HCT116 (cell line): Measurements from ENCODE around the gene TNFRSF9. TPM values are rescaled to one million over a fixed set of nuclear protein-coding genes. Genes with fewer than 3 reads are reported as not detected.

Source experiments
- ATAC-seq: fragments of 200-7000 bp; cut with Tn5 transposase; 2 replicates; pipeline ENCODE4 v1.9.1; 2020; ENCODE audit warnings: mild to moderate bottlenecking, moderate library complexity
- BruUV-seq: library from RNA; stranded (reverse); fragments of 400-500 nt; replicated peaks from 2 replicates; lab custom pipeline; 2021; lab: Mats Ljungman, UMichigan
- CTCF ChIA-PET: fragments of 300-600 bp; sonication (Branson Sonifier 250); formaldehyde crosslinking; loops from one replicate; lab custom pipeline; 2021; ENCODE audit warnings: antibody characterized with exemption; lab: Charles Lee
- POLR2A ChIA-PET: fragments of 300-600, 350-600 bp; sonication (Branson Sonifier 250); formaldehyde crosslinking; loops from one replicate; lab custom pipeline; 2021; ENCODE audit warnings: antibody characterized with exemption; lab: Charles Lee
- RAD21 ChIA-PET, 2 experiments: fragments of 300-600 bp; sonication (Branson Sonifier 250); formaldehyde crosslinking; loops; one replicate each; lab custom pipeline; 2023; ENCODE audit warnings: low total read pairs in 2 of 2; ENCODE audit not compliant: uncharacterized antibody in 2 of 2, unreplicated experiment in 2 of 2, low non-redundant PET in 1 of 2; lab: Charles Lee
- DNase-seq: peaks from one replicate; pipeline ENCODE4 v3.0.0-alpha.2; 2010; ENCODE audit warnings: low read depth, low spot score
- H2AFZ ChIP-seq: fragments of 200-600 bp; shearing (Covaris generic), sonication (generic); 2 replicates; pipeline ENCODE4 v1.6.1; 2017; ENCODE audit warnings: low read depth, mixed run types, mixed read lengths, antibody characterized with exemption, low read length; ENCODE audit not compliant: poor library complexity, severe bottlenecking
- H3K27ac ChIP-seq: 2 replicates; pipeline ENCODE4 v1.5.1; 2012; ENCODE audit warnings: low read depth, low read length
- H3K27me3 ChIP-seq: fragments of 200-600 bp; sonication (generic); 2 replicates; pipeline ENCODE4 v1.6.1; 2016; ENCODE audit warnings: mixed run types, low read length, mixed read lengths; ENCODE audit not compliant: insufficient read depth
- H3K36me3 ChIP-seq, 2 experiments: fragments of 200-500 bp in 1 of 2; fragments of 200-600 bp in 1 of 2; sonication (Bioruptor generic) in 1 of 2; sonication (generic) in 1 of 2; 2 replicates each; pipeline versions ENCODE4 v1.5.1 to v1.6.1; 2014 to 2016; ENCODE audit warnings: low read length in 2 of 2, inconsistent platforms in 1 of 2, mixed read lengths in 1 of 2, mixed run types in 1 of 2; ENCODE audit not compliant: insufficient read depth in 2 of 2, control insufficient read depth in 1 of 2
- H3K4me1 ChIP-seq, 2 experiments: fragments of 200-600 bp in 1 of 2; sonication (generic) in 1 of 2; 2 replicates each; pipeline versions ENCODE4 v1.5.1 to v1.6.1; 2012 to 2017; ENCODE audit warnings: low read length in 2 of 2, inconsistent platforms in 1 of 2, mild to moderate bottlenecking in 1 of 2, mixed read lengths in 1 of 2, mixed run types in 1 of 2, moderate library complexity in 1 of 2; ENCODE audit not compliant: insufficient read depth in 2 of 2, control insufficient read depth in 1 of 2
- H3K4me2 ChIP-seq: fragments of 200-600 bp; sonication (generic); 2 replicates; pipeline ENCODE4 v1.6.1; 2017; ENCODE audit warnings: mixed run types, low read length, mixed read lengths
- H3K4me3 ChIP-seq, 2 experiments: fragments of 200-600 bp in 1 of 2; sonication (generic) in 1 of 2; replicated peaks in 1 of 2; 2 replicates each; pipeline ENCODE4 v1.5.1; 2011 to 2016; ENCODE audit warnings: low read length in 2 of 2, control low read depth in 1 of 2, low read depth in 1 of 2, mild to moderate bottlenecking in 1 of 2, mixed read lengths in 1 of 2, mixed run types in 1 of 2
- H3K79me2 ChIP-seq: fragments of 200-600 bp; sonication (generic); 2 replicates; pipeline ENCODE4 v1.6.1; 2017; ENCODE audit warnings: mild to moderate bottlenecking, mixed run types, low read length, moderate library complexity, mixed read lengths; ENCODE audit not compliant: insufficient read depth
- H3K9ac ChIP-seq: fragments of 200-600 bp; sonication (generic); 2 replicates; pipeline ENCODE4 v1.6.1; 2016; ENCODE audit warnings: low read length, mixed read lengths
- H3K9me2 ChIP-seq: fragments of 200-600 bp; sonication (generic), shearing (Covaris generic); 2 replicates; pipeline ENCODE4 v1.6.1; 2017; ENCODE audit warnings: mixed run types, mild to moderate bottlenecking, moderate library complexity; ENCODE audit not compliant: insufficient read depth
- H3K9me3 ChIP-seq, 2 experiments: fragments of 200-500 bp in 1 of 2; fragments of 200-600 bp in 1 of 2; sonication (Bioruptor generic) in 1 of 2; sonication (generic) in 1 of 2; 2 replicates each; pipeline ENCODE4 v1.6.1; 2014 to 2017; ENCODE audit warnings: low read length in 2 of 2, mixed read lengths in 2 of 2, inconsistent platforms in 1 of 2, low read depth in 1 of 2, mild to moderate bottlenecking in 1 of 2, mixed run types in 1 of 2, moderate library complexity in 1 of 2; ENCODE audit not compliant: control insufficient read depth in 1 of 2, insufficient read depth in 1 of 2
- H4K20me1 ChIP-seq: fragments of 200-600 bp; sonication (generic), shearing (Covaris generic); 2 replicates; pipeline ENCODE4 v1.6.1; 2017; ENCODE audit warnings: mixed run types, mild to moderate bottlenecking, moderate library complexity; ENCODE audit not compliant: insufficient read depth
- CEBPB ChIP-seq: IDR thresholded peaks from 2 replicates; pipeline ENCODE4 v1.6.1; 2012; ENCODE audit warnings: low read depth
- EGR1 ChIP-seq: IDR thresholded peaks from 2 replicates; pipeline ENCODE4 v1.6.1; 2012; ENCODE audit warnings: low read depth
- EZH2phosphoT487 ChIP-seq: fragments of 200-600 bp; IDR thresholded peaks from 2 replicates; pipeline ENCODE4 v1.6.1; 2018; ENCODE audit warnings: antibody characterized with exemption, borderline replicate concordance
- FOSL1 ChIP-seq: IDR thresholded peaks from 2 replicates; pipeline ENCODE4 v1.6.1; 2012; ENCODE audit warnings: low read depth
- POLR2AphosphoS5 ChIP-seq: IDR thresholded peaks from 2 replicates; pipeline ENCODE4 v1.6.1; 2011; ENCODE audit warnings: mild to moderate bottlenecking, low read depth, low read length, moderate library complexity
- RAD21 ChIP-seq: IDR thresholded peaks from 2 replicates; pipeline ENCODE4 v1.6.1; 2012; ENCODE audit warnings: low read depth, mild to moderate bottlenecking
- SIN3A ChIP-seq: IDR thresholded peaks from 2 replicates; pipeline ENCODE4 v1.6.1; 2012; ENCODE audit warnings: low read depth
- SRF ChIP-seq: IDR thresholded peaks from 2 replicates; pipeline ENCODE4 v1.6.1; 2012; ENCODE audit warnings: low read depth
- TCF7L2 ChIP-seq: IDR thresholded peaks from 2 replicates; pipeline ENCODE4 v1.7.0; 2011; ENCODE audit warnings: borderline replicate concordance, inconsistent platforms; ENCODE audit not compliant: insufficient read depth, insufficient read length; ENCODE audit errors: extremely low read depth
- ZNF274 ChIP-seq: fragments of 200-500 bp; sonication (Bioruptor generic); IDR thresholded peaks from 2 replicates; pipeline ENCODE4 v1.6.1; 2014; ENCODE audit warnings: mild to moderate bottlenecking, low read depth, low read length, inconsistent platforms
- intact Hi-C: fragments of 100-400 bp; cut with micrococcal nuclease; formaldehyde crosslinking; loops from 2 replicates; pipeline ENCODE4 v1.10.0; 2022
- total RNA-seq: library from RNA; stranded (reverse); gene quantifications from one replicate; pipeline ENCODE4 v1.2.1, GENCODE V29; 2021; ENCODE audit not compliant: unreplicated experiment
- TF ChIP-seq, protein P1 (sequence below): IDR thresholded peaks from 2 replicates; pipeline ENCODE4 v1.6.1; 2012
- TF ChIP-seq, protein P2 (sequence below), 3 experiments: fragments of 200-600 bp in 1 of 3; sonication (generic) in 1 of 3; IDR thresholded peaks in 2 of 3; conservative IDR thresholded peaks in 1 of 3; 2 replicates each; pipeline ENCODE4 v1.5.1; 2012 to 2017; ENCODE audit warnings: low read depth in 2 of 3, low read length in 2 of 3, antibody characterized with exemption in 1 of 3, borderline replicate concordance in 1 of 3, control low read depth in 1 of 3, mild to moderate bottlenecking in 1 of 3, mixed read lengths in 1 of 3, mixed run types in 1 of 3, moderate library complexity in 1 of 3; ENCODE audit not compliant: insufficient read depth in 1 of 3

The TNFRSF9 gene
- total RNA-seq, 1 experiment from 2014 or later: 0.20 TPM

DNA sequence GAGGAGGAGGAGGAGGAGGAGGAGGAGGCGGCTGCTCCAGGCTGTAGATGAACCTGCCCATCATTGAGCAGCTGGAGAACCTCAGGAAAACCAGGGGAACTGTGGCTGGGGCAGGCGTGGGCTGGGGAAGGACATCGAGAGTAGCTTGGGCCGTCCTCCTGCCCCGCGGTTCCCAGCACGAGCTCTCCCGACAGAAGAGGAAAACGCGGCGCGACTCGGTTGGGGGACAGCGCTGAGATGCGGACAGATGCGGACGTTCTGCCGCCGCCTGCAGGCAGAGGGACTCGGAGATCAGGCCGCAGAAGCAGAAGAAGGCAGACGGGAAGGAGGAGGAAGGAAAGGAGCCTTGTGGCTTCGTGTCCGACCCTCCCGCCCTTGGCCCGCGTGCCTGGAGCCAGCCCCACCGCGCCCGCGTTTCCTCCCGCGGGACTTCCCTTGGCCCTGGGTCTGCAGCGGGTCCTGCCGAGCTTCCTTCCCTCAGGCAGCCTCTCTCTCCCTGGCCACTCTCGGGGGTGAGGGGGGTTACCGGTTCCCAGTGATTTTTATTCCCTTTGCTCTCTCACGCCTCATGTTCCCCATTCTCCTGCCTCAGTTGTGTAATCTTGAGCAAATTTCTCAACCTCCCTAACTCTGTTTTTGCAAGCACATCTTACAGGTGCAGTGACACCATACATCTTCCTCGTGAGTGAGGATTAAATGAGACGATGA lies 1.7 kb upstream of the TNFRSF9 start:
- H3K27me3 ChIP-seq: no peaks in the 10 kb centered on the region; the same call in 1 of the 2 replicates
- H2AFZ ChIP-seq: peak overlapping the region; percentile 47
- intact Hi-C loops: loop anchor here (10.0 kb wide), 1 partner anchor 278 kb away; no protein-coding TSS in a partner anchor
- no peak for DNase-seq
- H3K4me1 ChIP-seq: peaks cover 0 to 30% of the 10 kb centered on the region in 2 experiments; a peak in 2 of 4 replicates
- peak overlapping the region; percentile 36 for H3K4me2 ChIP-seq
- ChIA-PET CTCF (interaction anchor here (1.1 to 1.2 kb wide), 2 partner anchors 33 to 275 kb away, joined by 3 read pairs; no protein-coding TSS in a partner anchor), POLR2A (no interaction called here)
- H3K79me2 ChIP-seq: no peaks in the 10 kb centered on the region
- no peaks in the 10 kb centered on the region for H4K20me1 ChIP-seq
- BruUV-seq: no TSS peak
- no peaks in the 10 kb centered on the region for H3K9me2 ChIP-seq
- no peaks in the 10 kb centered on the region for H3K9me3 ChIP-seq
- no peaks in the 10 kb centered on the region for H3K36me3 ChIP-seq
- H3K27ac ChIP-seq: no peak overlapping the region
- TF ChIP-seq, protein P1, sequence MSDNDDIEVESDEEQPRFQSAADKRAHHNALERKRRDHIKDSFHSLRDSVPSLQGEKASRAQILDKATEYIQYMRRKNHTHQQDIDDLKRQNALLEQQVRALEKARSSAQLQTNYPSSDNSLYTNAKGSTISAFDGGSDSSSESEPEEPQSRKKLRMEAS: peak; percentile 82
- no peak for TF ChIP-seq ZNF274
- TF ChIP-seq RAD21: peak; percentile 14; the same call in 1 of the 2 replicates
- TF ChIP-seq, protein P2, sequence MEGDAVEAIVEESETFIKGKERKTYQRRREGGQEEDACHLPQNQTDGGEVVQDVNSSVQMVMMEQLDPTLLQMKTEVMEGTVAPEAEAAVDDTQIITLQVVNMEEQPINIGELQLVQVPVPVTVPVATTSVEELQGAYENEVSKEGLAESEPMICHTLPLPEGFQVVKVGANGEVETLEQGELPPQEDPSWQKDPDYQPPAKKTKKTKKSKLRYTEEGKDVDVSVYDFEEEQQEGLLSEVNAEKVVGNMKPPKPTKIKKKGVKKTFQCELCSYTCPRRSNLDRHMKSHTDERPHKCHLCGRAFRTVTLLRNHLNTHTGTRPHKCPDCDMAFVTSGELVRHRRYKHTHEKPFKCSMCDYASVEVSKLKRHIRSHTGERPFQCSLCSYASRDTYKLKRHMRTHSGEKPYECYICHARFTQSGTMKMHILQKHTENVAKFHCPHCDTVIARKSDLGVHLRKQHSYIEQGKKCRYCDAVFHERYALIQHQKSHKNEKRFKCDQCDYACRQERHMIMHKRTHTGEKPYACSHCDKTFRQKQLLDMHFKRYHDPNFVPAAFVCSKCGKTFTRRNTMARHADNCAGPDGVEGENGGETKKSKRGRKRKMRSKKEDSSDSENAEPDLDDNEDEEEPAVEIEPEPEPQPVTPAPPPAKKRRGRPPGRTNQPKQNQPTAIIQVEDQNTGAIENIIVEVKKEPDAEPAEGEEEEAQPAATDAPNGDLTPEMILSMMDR (IDR thresholded peaks at IDR 0.05 in 2 of 3, conservative IDR thresholded peaks at IDR 0.05 in 1 of 3; ENCODE audit: borderline replicate concordance in 1 of 3, insufficient read depth in 1 of 3, low read depth in 2 of 3, low read length in 2 of 3): 0 out of 6 replicates have a peak, but pooled peaks of 1 of the 3 experiments have one; percentile 11
- TF ChIP-seq, all 23 proteins: peak for 3
- RAD21 ChIA-PET: no interaction called here
- no peak overlapping the region for H3K9ac ChIP-seq
- ATAC-seq: peak; percentile 81
- peak overlapping the region in 1 of 2 experiments; percentile 17; a peak in 1 of 4 replicates for H3K4me3 ChIP-seq

DNA sequence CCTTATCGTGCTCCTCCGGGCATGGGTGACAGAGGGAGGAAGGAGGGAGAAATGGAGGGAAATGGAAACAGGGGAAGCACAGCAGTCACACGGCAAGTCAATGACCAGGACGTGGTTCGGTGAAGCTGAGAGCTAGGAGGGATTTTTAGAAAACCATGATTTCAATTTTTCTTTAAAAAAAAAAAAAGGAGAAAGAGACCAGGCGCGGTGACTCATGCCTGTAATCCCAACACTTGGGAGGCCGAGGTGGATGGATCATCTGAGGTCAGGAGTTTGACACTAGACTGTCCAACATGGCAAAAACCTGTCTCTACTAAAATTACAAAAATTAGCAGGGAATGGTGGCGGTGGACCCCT lies 776 bp upstream of the TNFRSF9 start:
- ChIA-PET CTCF (no interaction called here), RAD21 (no interaction called here), POLR2A (no interaction called here)
- H3K9me3 ChIP-seq: no peaks in the 10 kb centered on the region
- intact Hi-C loops: loop anchor here (10.0 kb wide), 1 partner anchor 277 kb away; no protein-coding TSS in a partner anchor
- no peak overlapping the region for H2AFZ ChIP-seq
- H3K27ac ChIP-seq: no peak overlapping the region
- no peaks in the 10 kb centered on the region for H3K9me2 ChIP-seq
- no peak overlapping the region for H3K9ac ChIP-seq
- ATAC-seq (no peak), DNase-seq (no peak)
- H4K20me1 ChIP-seq: no peaks in the 10 kb centered on the region
- H3K4me1 ChIP-seq: peaks cover 0 to 30% of the 10 kb centered on the region in 2 experiments; a peak in 2 of 4 replicates
- H3K79me2 ChIP-seq: no peaks in the 10 kb centered on the region
- no peaks in the 10 kb centered on the region; the same call in 1 of the 2 replicates for H3K27me3 ChIP-seq
- H3K36me3 ChIP-seq: no peaks in the 10 kb centered on the region
- no peak overlapping the region for H3K4me3 ChIP-seq
- H3K4me2 ChIP-seq: peak overlapping the region; percentile 36; the same call in 1 of the 2 replicates
- no TSS peak for BruUV-seq
- no peak for TF ChIP-seq CEBPB
- no peak for TF ChIP-seq EZH2phosphoT487
- TF ChIP-seq SRF: no peak
- no peak for TF ChIP-seq SIN3A
- TF ChIP-seq, protein P2 (IDR thresholded peaks at IDR 0.05 in 2 of 3, conservative IDR thresholded peaks at IDR 0.05 in 1 of 3; ENCODE audit: borderline replicate concordance in 1 of 3, insufficient read depth in 1 of 3, low read depth in 2 of 3, low read length in 2 of 3): no peak
- TF ChIP-seq FOSL1: no peak
- TF ChIP-seq, protein P1: no peak
- no peak for TF ChIP-seq POLR2AphosphoS5
- no peak for TF ChIP-seq TCF7L2
- no peak for TF ChIP-seq EGR1
- TF ChIP-seq ZNF274: no peak
